GM19240 (cell line): ENCODE data around the gene SRD5A1.

Experiments used
- DNase-seq: peaks from one replicate; pipeline ENCODE4 v3.0.0; 2011; ENCODE audit warnings: low spot score; ENCODE audit not compliant: insufficient read length

The SRD5A1 gene

GRCh38 chr5:6604341-6604740 is 28.9 kb upstream of the SRD5A1 start:
- no peak for DNase-seq

DNA sequence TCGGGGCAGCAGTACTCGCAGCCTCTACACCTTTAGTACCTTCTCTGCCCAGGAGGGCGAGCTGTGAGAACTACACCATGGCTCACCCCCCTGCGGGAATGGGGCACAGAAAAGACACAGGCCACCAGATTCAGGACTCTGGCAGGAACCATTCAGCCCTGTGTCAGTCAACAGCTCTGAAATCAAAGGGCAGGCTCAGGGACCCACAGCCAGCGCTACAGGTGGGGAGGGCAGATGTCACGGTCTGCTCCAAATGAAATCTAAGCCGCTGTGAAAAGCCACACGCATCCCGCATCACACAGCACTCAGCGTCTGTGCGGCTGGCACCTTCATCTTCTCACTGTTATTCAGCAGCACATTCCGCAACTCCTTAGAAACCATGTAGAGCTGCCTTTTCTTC is 28.3 kb upstream of the SRD5A1 start:
- no peak for DNase-seq

- DNase-seq, result no peak
These were observed 26.2 kb upstream of the SRD5A1 start for GRCh38 chr5:6606884-6607558.

DNA sequence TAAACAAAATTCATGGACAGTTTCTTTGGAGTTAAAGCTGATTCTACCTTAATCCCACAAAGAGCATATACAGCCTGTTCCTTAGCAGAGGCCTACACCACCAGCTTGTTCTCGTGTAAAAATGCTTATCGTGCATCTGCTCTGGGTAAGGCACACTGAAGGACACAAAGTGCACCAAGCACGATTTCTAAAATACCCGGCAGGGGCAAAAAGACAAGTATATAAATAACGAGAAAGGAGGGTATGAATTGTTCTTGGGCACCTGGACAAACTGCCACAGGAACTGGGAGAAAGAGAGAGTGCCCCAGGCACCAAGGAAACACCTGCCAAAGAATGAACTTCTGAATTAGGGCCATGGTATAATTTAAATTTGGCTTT is 25.7 kb upstream of the SRD5A1 start:
- DNase-seq, result no peak

DNA sequence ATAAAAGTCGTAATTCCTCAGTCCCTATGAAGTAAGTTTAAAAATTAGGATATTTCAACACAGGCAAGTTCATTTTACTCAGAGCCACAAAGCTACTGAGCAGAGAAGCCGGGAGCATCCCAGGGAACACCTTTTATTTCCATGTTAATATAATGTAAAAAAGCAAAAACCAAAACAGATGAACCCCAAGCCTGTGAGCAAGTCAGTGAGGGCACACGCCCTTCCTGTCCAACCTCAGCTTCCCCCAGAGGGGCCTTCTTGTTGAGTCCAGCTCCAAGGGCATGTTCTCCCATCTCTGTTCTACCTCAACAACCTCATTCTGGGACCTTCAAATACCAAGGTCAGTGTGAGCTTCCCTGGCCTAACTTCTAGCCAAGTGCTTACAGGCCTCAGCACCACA is 25.2 kb upstream of the SRD5A1 start:
- DNase-seq, result no peak

DNA sequence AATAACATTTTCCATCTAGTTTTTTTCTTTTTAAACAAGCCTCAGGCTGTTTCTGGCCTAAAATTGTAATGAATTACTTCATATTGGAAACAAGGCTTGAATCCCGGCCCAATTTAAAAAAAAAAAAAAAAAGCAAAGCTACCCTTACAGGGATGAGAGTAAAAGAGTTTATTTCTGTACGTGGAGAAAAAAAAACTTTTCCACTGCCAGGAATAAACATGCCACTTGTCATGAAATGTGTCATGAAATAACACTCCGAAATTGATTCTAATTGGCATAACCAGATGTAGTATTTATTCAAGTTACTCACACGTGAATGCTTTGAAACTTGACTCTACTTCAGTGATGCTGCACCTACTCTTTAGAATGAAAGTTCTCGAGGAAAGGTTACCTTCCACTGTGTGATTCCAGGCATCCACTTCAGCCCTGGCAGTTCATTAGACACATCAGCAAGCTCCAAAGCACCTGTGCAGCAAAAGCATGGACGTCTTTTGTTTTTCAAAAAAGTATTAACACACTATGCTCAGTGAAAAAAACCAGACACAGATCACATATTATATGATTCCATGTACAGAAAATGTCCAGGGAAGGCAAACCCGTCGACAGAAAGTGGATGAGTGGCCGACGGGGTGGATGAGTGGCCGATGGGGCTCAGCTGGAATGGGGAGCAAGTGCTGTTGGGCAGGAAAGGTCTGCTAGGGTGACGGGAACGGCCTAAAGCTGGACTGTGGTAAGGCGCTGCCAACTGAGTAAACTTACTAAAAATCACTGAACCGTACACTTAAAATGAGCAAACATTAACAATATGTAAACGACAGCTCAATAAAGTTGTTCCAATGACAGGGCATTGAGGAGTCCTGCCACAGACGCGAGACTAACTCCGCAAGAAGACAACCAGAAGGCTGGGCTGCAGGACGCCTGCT is 21.6 kb upstream of the SRD5A1 start:
- no peak for DNase-seq

GRCh38 chr5:6615034-6615815 is 18.0 kb upstream of the SRD5A1 start:
- DNase-seq, result no peak

DNA sequence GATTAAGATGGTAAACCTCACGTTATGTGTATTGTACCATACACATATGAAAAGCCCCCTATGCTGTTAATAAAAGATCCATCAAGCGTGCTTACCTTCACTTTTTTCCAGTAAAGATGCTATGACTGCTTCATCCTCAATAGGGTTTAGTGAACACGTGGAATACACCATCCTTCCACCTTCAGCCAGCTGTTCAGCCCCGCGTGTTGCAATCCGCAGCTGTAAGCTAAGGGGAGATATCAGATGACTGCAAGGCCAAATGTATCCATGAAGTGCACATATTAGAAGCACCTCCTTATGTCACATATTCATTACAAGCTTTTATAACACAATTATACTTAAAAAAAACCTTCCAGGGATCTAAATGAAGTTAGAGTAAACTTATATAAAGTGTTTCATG is 16.6 kb upstream of the SRD5A1 start:
- DNase-seq, result no peak

- DNase-seq, result no peak
These were observed 10.0 kb upstream of the SRD5A1 start for GRCh38 chr5:6623228-6623627.

DNA sequence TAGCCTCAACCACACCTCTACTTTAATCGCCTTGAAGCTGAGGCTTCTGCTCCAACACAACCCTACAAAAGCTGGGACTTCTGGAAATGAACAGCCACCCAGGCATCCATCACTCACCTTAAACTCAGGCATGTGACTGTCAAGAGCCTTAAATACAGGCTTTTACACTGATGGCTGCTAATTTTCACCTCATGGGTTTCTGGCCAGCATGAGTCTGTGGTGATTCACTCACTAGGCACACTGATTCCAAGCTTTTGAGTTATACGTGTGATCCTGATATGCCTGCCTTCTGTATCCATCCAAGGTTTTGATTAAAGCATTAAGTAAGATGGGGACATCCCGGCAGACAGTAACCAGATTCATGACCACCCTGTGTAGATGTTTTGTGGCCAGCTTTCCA is 9.3 kb upstream of the SRD5A1 start:
- no peak for DNase-seq

DNA sequence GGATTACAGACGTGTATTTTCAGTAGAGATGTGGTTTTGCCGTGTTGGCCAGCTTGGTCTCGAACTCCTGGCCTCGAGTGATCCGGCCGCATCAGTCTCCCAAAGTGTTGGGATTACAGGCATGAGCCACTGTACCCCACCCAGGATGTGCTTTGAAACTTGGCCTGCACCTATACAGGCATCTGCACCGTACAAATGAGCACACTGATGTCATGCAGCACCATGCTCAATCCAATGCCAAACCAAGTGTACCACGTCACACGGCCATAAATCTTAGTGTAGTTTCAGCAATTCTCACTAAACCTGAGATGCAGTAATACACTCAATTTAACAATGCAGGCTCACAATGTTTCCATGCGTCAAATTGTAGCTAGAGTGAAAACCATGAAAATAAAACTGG is 6.7 kb upstream of the SRD5A1 start:
- DNase-seq, result no peak

DNA sequence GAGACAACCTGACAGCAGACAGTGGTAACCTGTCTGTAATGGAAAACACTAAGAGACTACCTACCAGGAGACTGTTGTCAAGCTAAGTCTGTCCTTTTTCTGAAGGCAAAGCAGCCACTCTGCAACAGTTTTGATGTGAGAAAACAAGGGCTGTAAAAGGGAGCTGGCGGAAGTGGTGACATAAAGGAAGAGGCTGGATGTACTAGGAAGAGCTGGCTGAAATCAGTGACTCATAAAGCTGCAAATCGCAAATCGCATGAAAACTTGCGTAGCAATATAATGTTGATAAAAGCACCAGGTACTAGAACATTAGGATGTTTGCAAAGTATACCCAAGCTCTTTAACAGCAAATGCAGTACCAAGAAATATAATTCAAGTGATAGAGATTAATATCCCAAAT is 1.8 kb upstream of the SRD5A1 start:
- DNase-seq, result no peak

DNA sequence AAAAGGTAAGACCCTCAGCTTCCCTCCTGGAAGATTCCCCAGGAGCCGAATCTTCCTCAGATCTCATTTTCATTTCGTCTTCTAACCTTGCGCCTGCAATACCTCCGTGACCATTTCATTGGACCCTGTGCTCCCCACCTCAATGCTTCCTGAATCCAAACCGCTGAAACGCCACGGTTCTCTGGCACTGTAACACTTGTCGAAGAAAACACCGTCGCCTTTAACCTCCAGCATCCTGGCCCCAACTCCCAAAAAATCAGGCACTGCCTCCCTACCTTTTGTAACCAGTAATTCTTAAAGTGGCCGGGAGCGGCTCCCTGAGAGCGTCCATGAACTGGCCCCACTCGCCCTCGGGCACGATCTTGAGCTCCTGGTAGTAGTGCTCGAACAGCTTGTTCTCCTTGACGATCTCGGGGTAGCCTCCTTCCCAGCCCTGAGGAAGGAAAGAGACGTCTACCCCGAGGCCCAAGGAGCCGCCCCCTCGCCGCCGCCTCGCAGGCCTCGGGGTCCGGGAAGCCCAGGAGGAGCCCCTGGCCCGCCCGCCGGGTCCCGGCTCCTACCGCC is 834 bp upstream of the SRD5A1 start:
- DNase-seq, result no peak

GRCh38 chr5:6633469-6634245 is 417 bp downstream of the SRD5A1 start:
- DNase-seq, result no peak

- peak; percentile 16 for DNase-seq
These were observed 1.1 kb downstream of the SRD5A1 start for GRCh38 chr5:6634306-6634705.

DNA sequence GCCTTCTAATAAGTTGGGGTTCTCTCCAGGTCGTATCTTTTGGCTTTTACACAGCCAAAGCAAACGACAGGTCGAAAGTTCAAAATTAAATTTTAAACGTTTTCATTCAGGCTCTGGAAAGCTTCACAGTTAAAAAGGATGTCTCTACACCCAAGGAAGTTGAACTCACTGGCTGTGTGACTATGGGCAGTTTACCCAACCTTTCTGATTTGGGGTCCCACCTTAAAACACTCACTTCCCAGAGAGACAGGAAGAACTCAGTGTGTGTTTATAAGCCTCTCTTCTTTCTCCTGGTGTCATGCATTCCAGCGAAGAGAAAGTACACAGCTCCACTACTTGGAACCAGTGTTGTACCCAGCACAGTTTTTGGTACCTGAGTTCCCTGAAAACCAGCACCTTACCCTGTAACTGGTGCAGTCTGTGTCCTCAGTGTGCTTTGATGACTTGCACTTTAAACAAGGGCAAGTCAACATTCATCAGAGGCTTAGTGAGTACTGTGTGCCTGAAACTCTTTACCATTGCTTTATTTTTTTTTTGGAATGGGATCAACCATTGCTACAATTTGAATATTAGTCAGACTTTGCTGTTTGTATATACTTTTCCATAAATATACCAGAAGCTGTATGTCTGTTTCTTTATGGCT is 1.7 kb downstream of the SRD5A1 start:
- DNase-seq, result no peak

DNA sequence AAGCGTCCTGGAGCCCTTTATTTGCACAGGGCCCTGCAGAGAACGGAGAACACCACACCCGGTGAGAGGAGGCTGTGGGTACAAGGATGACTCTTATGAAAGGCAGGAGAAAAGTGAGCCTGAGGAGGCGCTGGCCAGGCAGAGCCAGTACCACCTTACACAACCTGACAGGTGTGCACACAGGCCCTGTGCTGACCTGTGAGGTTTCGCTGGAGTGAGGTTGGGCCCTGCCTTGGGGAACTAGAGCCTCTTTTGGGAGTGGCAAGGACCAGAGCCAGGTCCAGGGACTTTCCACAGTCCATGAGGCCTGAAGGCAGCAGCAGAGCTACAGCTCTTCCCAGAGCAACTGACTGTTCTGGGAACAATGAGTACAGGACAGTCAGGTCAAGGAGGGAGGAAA is 3.1 kb downstream of the SRD5A1 start:
- DNase-seq, result no peak

DNA sequence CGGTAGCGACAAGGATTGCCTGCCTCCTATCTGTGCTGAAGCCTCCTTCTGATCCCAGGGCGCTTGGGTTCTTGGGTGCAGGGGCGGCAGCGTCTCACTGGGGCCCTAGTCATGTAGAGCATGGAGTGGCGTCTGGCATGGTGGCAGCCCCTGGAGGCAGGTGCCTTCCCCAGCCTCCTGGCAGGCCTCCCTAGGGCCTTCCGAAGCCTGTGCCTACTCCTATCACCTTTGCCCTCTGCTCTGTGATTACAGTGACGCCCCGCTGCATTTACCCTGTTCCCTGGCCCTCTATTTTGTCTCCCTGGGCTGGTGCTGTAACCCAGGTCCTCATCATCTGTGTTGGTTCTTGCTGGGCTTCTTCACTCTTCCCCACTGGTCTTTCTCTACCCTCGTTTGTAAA is 3.8 kb downstream of the SRD5A1 start:
- DNase-seq, result no peak

- no peak for DNase-seq
These were observed 4.3 kb downstream of the SRD5A1 start for GRCh38 chr5:6637590-6637989.

GRCh38 chr5:6638236-6638635 is 5.0 kb downstream of the SRD5A1 start:
- DNase-seq, result no peak

DNA sequence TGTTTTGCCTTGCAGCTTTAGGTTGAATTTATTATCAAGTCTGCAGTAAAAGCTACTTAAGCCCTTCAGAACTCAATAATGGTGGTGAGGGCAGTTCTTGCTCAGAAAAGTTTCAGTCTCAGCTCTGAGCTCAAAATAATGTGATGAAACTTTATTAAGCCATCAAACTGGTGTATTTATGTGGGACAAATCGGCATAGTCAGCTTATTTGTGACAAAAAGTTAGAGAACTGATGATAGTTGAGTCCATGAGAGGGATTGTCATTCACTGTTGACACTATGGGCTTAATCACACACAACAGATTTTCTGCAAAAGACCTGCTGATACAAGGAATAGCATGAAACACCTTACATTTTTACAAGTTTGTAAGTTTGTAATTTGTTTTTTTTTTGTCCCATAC is 9.4 kb downstream of the SRD5A1 start:
- no peak for DNase-seq
